ENCODE measurements around the gene AMDHD1.

Gene AMDHD1

DNA sequence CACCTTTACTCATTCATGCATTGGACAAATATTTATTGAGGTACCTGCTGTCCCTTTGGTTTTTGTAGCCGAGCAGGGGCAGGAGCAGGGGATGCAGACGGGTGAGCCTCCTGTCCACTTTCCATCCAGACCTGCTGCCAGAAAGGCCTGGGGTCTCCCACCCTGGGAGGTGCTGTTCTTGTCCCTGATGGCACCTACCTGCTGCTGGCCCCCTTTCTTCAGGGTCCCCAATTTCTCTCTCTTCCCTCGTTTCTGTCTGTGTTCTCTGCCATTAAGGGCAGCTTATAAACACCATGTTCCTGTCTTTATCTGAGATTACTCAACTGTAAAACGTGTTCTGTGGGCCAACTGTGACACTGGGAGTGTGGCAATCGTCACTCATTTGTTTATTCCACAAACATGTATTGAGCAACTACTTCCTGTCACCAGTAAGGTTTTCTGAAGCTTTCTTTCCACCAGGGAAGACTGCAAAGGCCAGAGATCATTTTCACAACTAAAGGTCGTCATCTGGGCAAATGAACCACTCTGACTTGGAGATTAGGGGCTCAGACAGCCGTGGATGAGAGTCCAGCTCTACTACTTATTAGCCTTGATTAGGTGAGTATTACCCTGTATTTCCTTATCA is 53.0 kb downstream of the AMDHD1 start, which contains the start of gene HAL:
TSS of gene HAL (minus strand) at position 311 of the 625 bp plus-strand sequence. CDS start 434 bp downstream, outside the sequence.
- DNase-seq (ENCODE audit: low spot score), result no peak

DNA sequence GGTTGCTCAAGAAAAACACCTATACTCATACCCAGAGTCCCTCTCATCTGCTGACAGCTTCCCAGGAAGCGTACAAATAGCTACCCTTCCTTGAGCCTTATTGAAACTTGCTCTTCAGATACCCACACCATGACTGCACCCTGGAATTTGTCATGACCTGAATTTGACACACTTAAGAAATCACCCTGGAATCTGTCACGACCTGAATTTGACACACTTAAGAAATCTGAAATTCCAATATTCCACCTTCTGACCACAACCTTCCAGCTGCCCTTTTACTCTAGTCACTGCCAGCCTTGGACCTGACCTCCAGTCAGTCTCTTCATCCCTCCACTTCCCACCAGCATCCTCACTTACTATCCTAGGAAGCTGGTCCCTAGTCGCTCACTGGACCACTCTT is 54.1 kb downstream of the AMDHD1 start:
- DNase-seq (ENCODE audit: low spot score), result no peak

DNA sequence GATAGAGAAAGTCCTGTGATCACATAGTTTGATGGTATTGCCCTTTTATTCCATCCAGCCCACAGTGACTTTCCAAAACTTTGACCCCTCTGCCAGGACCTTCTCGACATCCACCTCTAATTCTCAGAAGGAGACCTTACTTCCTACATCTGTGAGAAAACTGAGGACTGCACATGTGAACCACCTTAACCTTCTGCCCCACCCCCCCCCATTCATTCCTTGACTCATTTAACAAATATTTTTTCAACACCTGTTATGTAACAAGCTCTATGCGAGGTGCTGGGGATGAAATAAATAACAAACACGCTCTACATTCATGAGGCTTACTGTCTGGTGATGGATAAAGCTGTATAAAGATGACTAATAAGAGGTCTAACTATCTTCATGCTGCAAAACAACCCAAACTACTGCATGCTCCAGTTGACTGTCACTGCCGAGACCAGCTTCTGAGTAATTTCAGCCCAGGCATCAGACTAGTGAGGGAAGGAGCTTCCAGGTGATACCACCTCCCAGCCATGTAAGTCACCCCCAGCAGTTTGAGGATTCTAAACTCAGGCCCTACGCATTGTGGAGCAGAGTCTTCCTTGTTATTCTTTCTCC is 54.9 kb downstream of the AMDHD1 start:
- no peak for DNase-seq (ENCODE audit: low spot score)

DNA sequence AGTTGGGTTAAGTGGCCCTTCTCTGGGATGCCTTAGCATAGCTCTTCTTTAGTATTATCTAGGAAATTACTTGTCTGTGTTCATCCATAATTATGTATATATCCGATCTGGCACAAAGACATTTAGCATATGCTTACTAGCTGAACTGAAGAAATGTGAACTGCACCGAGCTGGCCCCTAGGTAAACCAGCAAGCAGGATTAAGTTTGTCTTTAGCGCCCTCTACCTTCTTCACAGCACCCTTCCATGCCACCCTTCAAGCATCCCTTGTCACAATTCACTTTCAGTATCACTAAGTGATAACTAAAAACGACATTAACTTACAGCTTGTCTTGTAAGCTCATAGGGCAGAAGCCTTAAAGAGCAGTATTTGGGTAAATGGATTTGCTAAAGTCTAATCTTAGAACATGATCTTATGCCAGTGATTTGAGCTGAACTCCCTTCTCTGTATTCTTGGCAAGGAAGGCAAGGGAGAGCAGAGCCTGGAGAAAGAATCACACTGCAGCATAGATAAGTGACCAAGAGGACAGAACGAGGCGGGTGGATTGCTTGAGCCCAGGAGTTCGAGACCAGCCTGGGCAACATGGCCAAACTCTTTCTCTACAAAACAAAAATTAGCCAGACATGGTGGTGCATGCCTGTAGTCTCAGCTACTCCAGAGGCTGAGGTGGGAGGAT is 55.6 kb downstream of the AMDHD1 start:
- peak; percentile 81 for DNase-seq (ENCODE audit: low spot score)

DNA sequence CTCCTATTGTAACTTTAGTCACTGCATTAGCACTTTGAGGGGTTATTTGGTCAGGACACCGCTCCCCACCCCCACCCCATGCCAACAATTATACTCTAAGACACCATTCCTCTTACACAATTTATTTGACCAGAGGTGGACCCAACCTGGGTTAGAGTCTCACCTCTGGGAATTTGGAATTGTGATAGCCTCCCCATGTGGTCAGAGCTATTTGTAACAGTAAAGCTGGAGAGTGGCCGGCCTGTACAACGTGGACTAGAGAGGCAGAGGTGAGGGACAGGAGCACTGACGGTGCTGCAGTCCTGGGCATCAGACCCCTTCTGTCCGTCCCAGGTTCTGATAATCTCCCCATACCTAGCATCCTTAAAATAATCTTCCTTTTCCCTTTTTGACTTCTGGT is 56.4 kb downstream of the AMDHD1 start:
- DNase-seq (ENCODE audit: low spot score), result no peak

DNA sequence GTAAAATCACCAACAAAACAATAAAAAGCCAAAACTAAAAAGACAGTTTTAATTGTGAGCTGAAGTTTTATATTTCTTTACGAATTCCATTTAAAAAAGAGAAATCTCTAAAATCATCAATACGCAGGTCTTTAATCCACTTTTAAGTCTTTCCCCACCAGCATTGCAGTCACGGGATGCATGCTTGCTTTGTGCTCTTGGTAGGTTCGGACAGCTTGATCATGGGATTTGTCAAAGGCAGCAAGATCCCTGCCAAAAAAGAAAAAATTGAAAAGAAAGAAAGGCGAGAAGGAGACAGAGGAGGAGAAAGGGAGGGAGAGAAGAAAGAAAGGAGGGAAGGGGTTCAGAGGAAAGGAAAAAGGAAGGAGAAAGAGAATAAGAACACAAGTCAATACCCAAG is 57.7 kb downstream of the AMDHD1 start:
- no peak for DNase-seq (ENCODE audit: low spot score)

DNA sequence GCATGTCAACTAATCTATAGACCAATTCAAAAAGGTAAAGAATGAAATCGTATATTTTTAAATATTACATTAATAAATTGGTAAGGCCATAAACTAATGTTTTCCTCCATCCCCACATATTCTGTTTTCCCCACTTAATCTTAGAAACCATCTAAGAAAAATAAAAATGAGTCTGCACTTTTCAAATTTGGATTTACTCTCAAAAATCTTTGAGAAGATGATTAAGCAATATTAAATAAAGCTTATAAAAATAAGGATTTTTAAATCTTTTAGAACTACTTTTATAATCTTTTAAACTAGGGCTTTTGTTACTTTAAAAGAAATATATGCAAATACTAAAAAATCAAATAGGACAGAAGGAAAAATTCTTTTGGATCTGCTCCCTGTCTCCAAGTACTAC is 63.6 kb downstream of the AMDHD1 start:
- DNase-seq (ENCODE audit: low spot score), result no peak

DNA sequence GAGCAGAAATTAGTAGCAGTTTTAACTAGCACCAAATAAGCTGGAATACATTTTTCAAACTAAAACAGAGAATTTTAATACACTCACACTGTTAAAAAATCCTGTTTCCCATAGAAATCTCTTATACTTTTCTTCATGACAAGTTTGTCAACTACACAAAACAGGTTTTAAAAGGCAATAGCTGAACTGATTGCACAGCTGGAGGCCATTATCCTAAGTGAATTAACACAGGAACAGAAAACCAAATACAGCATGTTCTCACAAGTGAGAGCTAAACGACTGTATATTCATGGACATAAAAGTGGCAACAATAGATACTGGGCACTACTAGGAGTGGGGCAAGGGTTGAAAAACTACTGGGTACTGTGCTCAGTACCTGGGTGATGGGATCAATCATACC is 64.6 kb downstream of the AMDHD1 start:
- no peak for DNase-seq (ENCODE audit: low spot score)

DNA sequence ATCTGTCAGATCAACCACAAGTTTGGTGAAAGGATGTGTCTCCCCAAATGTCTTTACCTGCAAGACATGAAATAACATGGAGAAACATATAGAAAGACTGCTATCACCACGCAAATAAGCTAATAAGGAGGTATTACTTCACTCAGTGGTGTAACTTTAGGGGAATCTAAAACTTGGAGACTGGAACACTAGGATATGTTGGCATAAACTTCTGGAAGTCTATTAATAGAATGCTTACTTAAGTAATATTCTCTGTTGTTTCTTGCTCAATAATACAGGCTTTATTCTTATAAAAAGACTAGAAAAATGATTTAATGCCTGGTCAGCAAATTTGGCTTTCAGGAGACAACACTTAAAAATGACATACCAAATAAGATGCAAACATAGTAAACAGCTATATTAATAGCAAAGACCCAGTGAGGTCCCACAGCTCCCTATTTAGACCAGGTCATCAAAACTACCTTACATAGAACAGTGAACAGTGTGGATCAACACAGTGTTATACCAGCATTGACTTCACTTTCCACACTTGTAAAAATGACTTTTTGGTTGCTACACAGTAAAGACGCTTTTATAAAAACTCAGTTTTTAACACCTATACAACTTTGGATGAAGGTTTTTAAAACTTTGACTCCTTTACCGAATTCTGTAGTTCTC is 71.9 kb downstream of the AMDHD1 start:
- DNase-seq (ENCODE audit: low spot score), result no peak

DNA sequence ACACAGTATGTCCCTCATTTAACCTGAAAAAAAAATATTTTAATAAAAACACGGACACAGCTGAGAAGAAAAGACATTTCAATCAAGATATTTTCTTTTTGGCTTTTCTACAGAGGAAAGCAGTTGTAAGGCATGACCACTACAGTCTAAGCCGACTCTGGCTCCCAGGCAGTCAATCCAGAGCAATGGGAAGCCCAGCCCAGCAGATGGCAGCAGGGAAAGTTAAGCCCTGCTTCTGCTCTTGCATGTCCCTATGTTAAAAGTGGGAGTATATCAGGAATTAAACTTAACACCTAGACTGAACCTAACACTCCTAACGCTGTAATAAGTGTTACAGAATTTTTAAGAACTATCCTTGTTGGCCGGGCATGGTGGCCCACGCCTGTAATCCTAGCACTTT is 72.5 kb downstream of the AMDHD1 start:
- DNase-seq (ENCODE audit: low spot score), result peak; percentile 29
